Fibroblast of skin of scalp (primary cell): ENCODE measurements around the gene SNHG17. TPM values are rescaled to one million over a fixed set of nuclear protein-coding genes. Genes with fewer than 3 reads are reported as not detected.
"Not testable (repeated sequence)": the region's sequence is repeated elsewhere in the genome, so short reads cannot be mapped to it uniquely, and the experiment has no call there.

Experiments
- DNase-seq: peaks from one replicate; pipeline ENCODE4 v3.0.0-alpha.2; 2013
- polyA plus RNA-seq, 2 experiments: library from polyadenylated mRNA; unstranded; fragments of 120-200 nt; gene quantifications; one replicate each; pipeline ENCODE4 v1.2.1, GENCODE V29; 2013; ENCODE audit not compliant: insufficient read length in 2 of 2

SNHG17 gene
- polyA plus RNA-seq (2013, experiment 1 of 2; ENCODE audit: insufficient read length), result 22.3 TPM
- 20.4 TPM for polyA plus RNA-seq (2013, experiment 2 of 2; ENCODE audit: insufficient read length)

DNA sequence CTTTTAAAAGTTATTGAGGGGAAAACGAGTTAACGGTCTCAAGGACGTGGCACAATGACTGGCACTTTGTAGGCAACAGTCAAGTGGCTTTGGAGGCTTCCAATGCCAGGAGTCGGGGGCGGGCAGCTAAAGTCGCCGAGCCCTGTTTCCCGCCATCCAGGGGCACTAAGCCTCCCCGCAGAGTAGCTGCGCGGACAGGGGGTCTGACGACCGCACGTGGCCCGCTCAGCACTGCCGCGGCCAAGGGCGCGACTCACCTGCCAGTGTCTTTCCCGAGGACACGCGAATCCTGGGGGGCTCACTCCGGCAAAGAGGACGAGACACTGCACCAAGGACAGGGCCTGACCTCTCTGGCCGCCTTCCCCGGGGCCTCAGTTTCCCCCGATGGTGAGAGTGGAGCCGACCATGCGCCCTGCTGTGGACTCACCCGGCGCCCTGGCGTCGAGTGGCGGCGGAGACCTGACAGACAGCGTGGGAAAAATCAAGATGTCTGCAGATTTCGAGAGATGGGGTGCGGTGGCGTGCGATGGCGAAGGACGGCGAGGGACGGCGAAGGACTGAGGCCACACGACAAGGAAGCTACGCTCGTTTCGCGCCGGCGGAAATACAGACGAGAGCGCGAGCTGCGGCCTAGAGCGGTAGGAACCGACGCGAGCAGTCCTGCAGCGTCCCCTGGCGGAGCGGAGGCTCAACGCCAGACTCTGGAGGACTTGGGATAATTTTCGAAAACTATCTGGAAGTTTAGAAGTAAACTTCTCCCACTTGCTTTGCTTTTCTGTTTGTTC lies at the start of gene SNHG17:
Gene SNHG17, minus strand, starts transcription at position 559 of the 785 bp plus-strand sequence.
- DNase-seq, result peak; percentile 95

DNA sequence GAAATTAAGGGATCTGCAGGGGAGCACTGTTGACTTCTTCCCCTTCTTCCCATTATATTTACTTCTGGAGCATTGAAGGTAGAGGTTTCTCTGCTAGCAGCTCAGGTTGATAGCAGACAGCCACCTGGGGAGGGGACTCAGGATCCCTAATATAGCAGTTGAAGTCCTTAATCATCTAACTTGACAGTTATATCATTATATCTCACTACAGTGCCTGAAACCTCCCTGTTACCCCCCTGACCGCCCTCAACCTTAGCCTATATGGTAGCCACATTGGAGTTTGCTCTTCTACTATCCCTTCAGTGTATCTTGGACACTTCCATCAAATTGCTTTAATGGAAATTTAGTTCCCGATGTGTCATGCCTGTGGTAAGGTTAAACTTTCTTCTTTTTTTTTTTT lies 44.5 kb upstream of the SNHG17 start:
- DNase-seq, result no peak

- DNase-seq, result no peak
These were observed 42.6 kb upstream of the SNHG17 start for GRCh38 chr20:38477747-38478146.

- peak; percentile 16 for DNase-seq
These were observed 38.3 kb upstream of the SNHG17 start for GRCh38 chr20:38473367-38473795.

GRCh38 chr20:38472513-38473366 lies 37.6 kb upstream of the SNHG17 start, which contains the start of gene RALGAPB:
Gene RALGAPB, plus strand, starts transcription at chr20:38472843. Its CDS starts 15,590 bp downstream, at chr20:38488433.
- peak; percentile 98 for DNase-seq

- no peak for DNase-seq
These were observed 36.9 kb upstream of the SNHG17 start for GRCh38 chr20:38471987-38472512.

- DNase-seq, result no peak
These were observed 36.1 kb upstream of the SNHG17 start for GRCh38 chr20:38471245-38471644.

DNA sequence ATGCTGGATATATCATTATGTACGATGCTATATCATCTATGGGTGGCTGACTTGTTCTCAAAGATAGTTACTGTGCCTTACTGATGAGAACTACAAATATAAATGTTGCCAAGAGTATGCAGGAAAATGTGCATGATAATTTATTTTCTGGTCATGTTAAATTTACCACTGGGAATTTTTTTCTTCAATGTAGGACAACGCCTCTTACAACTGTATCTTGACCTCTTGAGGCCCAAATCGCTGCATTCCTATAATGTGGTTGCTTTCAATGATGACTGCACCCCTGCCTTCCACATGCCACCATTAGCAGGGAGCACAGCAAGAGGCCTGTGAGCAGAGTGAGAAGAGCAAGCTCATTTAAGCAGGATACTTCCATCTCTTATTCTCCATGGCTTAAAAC lies 31.9 kb upstream of the SNHG17 start:
- no peak for DNase-seq

DNA sequence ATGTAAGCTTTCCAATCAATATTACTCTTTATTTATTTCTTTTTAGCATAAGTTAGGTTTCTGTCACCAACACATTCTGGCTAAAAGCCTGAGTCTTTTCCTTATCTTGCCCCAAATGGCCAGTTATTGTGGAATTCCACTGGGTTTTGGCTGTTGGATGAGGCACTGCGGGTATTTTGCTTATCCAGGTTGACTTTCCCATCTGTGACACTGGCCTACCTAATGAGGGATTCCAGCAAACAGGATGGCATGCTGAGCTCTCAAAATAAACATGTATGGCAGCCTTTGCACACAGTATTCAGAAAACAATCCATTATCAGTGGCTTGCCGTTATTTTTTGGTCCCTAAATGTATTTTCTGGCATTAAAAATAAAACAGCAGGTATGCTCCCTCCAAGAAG lies 31.0 kb upstream of the SNHG17 start:
- no peak for DNase-seq

- not testable (repeated sequence) for DNase-seq
These were observed 26.4 kb upstream of the SNHG17 start for GRCh38 chr20:38461569-38461968.

DNA sequence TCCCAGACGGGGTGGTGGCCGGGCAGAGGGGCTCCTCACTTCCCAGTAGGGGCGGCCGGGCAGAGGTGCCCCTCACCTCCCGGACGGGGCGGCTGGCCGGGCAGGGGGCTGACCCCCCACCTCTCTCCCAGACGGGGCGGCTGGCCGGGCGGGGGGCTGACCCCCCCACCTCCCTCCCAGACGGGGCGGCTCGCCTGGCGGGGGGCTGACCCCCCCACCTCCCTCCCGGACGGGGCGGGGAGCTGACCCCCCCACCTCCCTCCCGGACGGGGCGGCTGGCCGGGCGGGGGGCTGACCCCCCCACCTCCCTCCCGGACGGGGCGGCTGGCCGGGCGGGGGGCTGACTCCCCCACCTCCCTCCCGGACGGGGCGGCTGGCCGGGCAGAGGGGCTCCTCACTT lies 26.0 kb upstream of the SNHG17 start:
- DNase-seq, result not testable (repeated sequence)

DNA sequence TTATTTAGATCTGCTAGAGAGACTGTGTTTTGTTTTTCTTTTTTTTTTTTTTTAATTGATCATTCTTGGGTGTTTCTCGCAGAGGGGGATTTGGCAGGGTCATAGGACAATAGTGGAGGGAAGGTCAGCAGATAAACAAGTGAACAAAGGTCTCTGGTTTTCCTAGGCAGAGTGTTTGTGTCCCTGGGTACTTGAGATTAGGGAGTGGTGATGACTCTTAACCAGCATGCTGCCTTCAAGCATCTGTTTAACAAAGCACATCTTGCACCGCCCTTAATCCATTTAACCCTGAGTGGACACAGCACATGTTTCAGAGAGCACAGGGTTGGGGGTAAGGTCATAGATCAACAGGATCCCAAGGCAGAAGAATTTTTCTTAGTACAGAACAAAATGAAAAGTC lies 25.5 kb upstream of the SNHG17 start:
- not testable (repeated sequence) for DNase-seq

- DNase-seq, result peak; percentile 68
These were observed 25.0 kb upstream of the SNHG17 start for GRCh38 chr20:38460040-38460623.

- no peak for DNase-seq
These were observed 23.2 kb upstream of the SNHG17 start for GRCh38 chr20:38458314-38458713.

DNA sequence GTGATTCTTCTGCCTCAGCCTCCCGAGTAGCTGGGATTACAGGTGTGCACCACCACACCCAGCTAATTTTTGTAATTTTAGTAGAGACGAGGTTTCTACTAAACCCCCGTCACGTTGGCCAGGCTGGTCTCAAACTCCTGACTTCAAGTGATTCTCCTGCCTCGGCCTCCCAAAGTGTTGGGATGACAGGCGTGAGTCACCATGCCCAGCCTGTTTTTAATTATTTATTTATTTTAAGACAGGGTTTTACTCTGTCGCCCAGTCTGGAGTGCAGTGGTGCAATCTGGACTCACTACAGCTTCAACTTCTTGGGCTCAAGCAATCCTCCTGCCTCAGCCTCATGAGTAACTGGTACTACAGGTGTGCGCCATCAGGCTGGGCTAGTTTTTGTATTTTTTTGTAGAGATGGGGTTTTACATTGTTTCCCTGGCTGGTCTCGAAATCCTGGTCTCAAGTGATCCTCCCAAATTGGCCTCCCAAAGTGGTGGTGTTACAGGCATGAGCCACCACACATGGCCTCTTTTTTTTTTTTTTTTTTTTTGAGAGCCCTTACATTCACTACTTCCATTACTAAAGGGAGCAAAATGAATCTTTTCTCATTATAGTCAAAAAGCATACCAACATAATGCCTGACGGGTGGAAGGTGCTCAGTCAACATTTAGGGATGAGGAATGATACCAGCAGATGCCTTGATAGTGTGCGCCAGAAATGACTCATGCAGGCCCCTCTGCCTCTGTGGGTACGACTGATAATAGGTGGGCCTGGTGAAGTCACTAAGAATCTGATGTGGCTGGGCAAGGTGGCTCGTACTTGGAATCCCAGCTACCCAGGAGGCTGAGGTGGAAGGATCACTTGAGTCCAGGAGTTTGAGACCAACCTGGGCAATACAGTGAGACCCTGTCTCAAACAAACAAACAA lies 19.7 kb upstream of the SNHG17 start:
- DNase-seq, result no peak

- no peak for DNase-seq
These were observed 18.8 kb upstream of the SNHG17 start for GRCh38 chr20:38453941-38454340.

GRCh38 chr20:38452880-38453624 lies 17.9 kb upstream of the SNHG17 start:
- peak; percentile 44 for DNase-seq

DNA sequence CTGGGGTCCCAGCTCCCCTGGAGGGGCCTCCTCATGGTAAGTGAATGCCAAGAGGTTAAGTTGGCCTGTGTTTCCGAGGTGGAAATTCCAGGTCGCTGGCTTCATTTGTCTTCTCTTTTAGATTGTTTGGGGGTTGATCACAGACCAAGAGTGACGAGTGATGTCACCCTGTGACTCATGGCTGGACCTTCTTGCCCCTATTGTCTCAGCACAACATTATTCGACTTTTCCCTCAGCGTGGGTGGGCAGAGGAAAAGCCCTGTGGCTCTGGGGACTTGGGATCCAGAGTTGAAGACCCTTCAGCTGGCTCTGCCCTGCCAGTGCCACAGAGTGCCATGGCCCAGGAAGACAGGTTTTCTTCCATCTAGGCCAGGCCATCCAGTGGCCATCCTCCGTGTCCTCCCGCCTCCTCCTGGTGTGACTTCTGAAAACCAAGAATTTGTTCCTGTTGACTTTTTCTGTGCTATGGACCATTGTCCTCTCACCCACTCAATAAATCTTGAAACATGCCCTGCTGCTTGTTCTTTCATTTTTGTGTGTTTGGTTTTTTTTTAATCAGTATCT lies 15.4 kb upstream of the SNHG17 start:
- DNase-seq, result peak; percentile 52

GRCh38 chr20:38449046-38449445 lies 13.9 kb upstream of the SNHG17 start:
- DNase-seq, result no peak

- DNase-seq, result no peak
These were observed 13.0 kb upstream of the SNHG17 start for GRCh38 chr20:38447931-38448675.
